ENCODE measurements around the gene PRKCSH.

DNA sequence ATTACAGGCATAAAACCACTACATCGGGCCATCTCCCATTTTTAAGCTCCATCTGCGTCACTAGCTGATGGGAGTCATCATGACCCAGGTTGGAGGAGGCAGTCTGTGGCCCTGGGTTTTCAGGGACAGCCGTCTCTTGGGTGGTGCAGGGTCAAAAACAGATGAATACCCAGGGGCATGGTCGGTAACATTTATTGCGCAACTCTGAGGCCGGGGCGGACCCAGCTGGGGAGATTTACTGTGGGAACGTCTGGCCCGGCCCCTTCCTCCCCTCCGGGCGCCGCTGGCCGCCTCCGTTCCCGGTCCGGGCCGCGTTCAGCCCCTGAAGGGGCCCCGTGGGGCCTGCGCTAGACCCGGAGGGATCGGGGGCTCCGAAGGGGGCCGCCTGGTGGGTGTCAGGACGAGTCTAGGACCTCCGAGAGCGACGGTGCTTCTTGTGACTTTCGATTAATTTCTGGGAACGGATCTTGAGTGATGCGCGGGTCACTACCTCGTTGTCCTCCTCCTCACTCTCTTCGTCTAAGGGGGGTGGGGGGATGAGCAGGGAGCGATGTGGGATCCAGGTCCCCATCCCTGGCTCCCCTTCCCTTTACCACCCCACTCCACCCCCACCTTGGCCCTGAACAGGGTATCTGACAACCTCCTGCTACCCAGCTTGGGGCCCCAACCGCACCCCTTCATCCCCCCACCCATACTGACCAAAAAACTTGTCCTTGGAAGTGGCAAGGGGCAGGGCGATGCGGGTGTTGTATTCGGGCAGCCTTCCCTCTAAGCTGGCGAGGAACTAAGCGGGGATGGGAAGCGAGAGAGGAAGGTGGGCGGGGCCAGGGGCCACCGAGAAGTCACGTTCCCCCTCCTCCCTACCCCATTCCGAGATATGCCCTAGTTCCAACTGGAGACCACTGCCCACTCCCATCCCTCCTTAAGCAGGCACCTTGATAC is 14.7 kb upstream of the PRKCSH start:
- TF ChIP-seq, protein P1, sequence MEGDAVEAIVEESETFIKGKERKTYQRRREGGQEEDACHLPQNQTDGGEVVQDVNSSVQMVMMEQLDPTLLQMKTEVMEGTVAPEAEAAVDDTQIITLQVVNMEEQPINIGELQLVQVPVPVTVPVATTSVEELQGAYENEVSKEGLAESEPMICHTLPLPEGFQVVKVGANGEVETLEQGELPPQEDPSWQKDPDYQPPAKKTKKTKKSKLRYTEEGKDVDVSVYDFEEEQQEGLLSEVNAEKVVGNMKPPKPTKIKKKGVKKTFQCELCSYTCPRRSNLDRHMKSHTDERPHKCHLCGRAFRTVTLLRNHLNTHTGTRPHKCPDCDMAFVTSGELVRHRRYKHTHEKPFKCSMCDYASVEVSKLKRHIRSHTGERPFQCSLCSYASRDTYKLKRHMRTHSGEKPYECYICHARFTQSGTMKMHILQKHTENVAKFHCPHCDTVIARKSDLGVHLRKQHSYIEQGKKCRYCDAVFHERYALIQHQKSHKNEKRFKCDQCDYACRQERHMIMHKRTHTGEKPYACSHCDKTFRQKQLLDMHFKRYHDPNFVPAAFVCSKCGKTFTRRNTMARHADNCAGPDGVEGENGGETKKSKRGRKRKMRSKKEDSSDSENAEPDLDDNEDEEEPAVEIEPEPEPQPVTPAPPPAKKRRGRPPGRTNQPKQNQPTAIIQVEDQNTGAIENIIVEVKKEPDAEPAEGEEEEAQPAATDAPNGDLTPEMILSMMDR (IDR thresholded peaks at IDR 0.05 in 4 of 5, conservative IDR thresholded peaks at IDR 0.05 in 1 of 5), result no peak
- peak in 1 of 2 donors; percentile 15 for TF ChIP-seq POLR2A (IDR thresholded peaks at IDR 0.05)

All from gastrocnemius medialis (tissue), 4 donors.